OCI-LY7 (cell line): ENCODE measurements around the gene FREM3. TPM values are rescaled to one million over a fixed set of nuclear protein-coding genes. Genes with fewer than 3 reads are reported as not detected.

Source experiments
- BruUV-seq: library from RNA; stranded (reverse); fragments of 400-500 nt; replicated peaks from 2 replicates; lab custom pipeline; 2021; lab: Mats Ljungman, UMichigan
- CTCF ChIA-PET: fragments of 300-600 bp; sonication (Branson Sonifier 250); formaldehyde crosslinking; loops from one replicate; lab custom pipeline; 2022; ENCODE audit warnings: antibody characterized with exemption; ENCODE audit not compliant: unreplicated experiment; lab: Charles Lee
- POLR2A ChIA-PET: fragments of 300-600 bp; sonication (Branson Sonifier 250); formaldehyde crosslinking; loops from one replicate; lab custom pipeline; 2022; ENCODE audit warnings: antibody characterized with exemption; lab: Charles Lee
- DNase-seq: peaks from one replicate; pipeline ENCODE4 v3.0.0-alpha.2; 2015; ENCODE audit warnings: low spot score
- H2AFZ ChIP-seq: fragments of 200-600 bp; sonication (generic), shearing (Covaris generic); 2 replicates; pipeline ENCODE4 v1.6.1; 2014; ENCODE audit warnings: mild to moderate bottlenecking, antibody characterized with exemption, low read length, moderate library complexity
- H3K27ac ChIP-seq: fragments of 200-600 bp; sonication (generic); 2 replicates; pipeline ENCODE4 v1.5.1; 2014; ENCODE audit warnings: mixed run types, low read depth, mild to moderate bottlenecking, moderate library complexity, low read length, inconsistent platforms; ENCODE audit not compliant: poor library complexity, severe bottlenecking
- H3K36me3 ChIP-seq: fragments of 200-600 bp; sonication (generic); 2 replicates; pipeline ENCODE4 v1.6.1; 2014; ENCODE audit warnings: mild to moderate bottlenecking, antibody characterized with exemption, low read length, moderate library complexity, mixed read lengths; ENCODE audit not compliant: insufficient read depth
- H3K4me1 ChIP-seq: fragments of 200-600 bp; sonication (generic); 2 replicates; pipeline ENCODE4 v1.5.1; 2014; ENCODE audit warnings: mild to moderate bottlenecking, low read length; ENCODE audit not compliant: insufficient read depth, poor library complexity, severe bottlenecking
- H3K4me2 ChIP-seq: fragments of 200-600 bp; sonication (generic); 2 replicates; pipeline ENCODE4 v1.6.1; 2014; ENCODE audit warnings: mild to moderate bottlenecking, low read length
- H3K4me3 ChIP-seq: fragments of 200-600 bp; sonication (generic); 2 replicates; pipeline ENCODE4 v1.5.1; 2014; ENCODE audit warnings: mild to moderate bottlenecking, low read depth, low read length; ENCODE audit not compliant: poor library complexity, severe bottlenecking
- H3K79me2 ChIP-seq: fragments of 200-600 bp; sonication (generic); 2 replicates; pipeline ENCODE4 v1.6.1; 2016; ENCODE audit warnings: low read depth, mild to moderate bottlenecking, low read length, moderate library complexity, mixed read lengths; ENCODE audit not compliant: insufficient read depth
- H3K9me2 ChIP-seq: fragments of 200-600 bp; sonication (generic); 2 replicates; pipeline ENCODE4 v1.6.1; 2016; ENCODE audit warnings: mild to moderate bottlenecking, low read length, mixed read lengths; ENCODE audit not compliant: insufficient read depth
- H3K9me3 ChIP-seq: fragments of 200-600 bp; sonication (generic); 2 replicates; pipeline ENCODE4 v1.6.1; 2014; ENCODE audit warnings: mild to moderate bottlenecking, mixed run types, low read length, mixed read lengths
- H4K20me1 ChIP-seq: fragments of 200-600 bp; sonication (generic); 2 replicates; pipeline ENCODE4 v1.6.1; 2014; ENCODE audit warnings: mild to moderate bottlenecking, antibody characterized with exemption, low read length, moderate library complexity, mixed read lengths; ENCODE audit not compliant: insufficient read depth
- CTCF ChIP-seq: fragments of 200-600 bp; sonication (generic); conservative IDR thresholded peaks from 2 replicates; pipeline ENCODE4 v1.5.1; 2014; ENCODE audit warnings: mild to moderate bottlenecking, antibody characterized with exemption, low read length, moderate library complexity, mixed read lengths
- EZH2phosphoT487 ChIP-seq: fragments of 200-600 bp; sonication (generic); IDR thresholded peaks from 2 replicates; pipeline ENCODE4 v1.6.1; 2018; ENCODE audit warnings: low read depth, borderline replicate concordance, mild to moderate bottlenecking, mixed run types, antibody characterized with exemption, low read length, moderate library complexity, mixed read lengths
- intact Hi-C: fragments of 100-400 bp; cut with micrococcal nuclease; formaldehyde crosslinking; loops from one replicate; pipeline ENCODE4 v1.10.0; 2022; ENCODE audit not compliant: unreplicated experiment
- total RNA-seq, 2 experiments: library from RNA; depleted of rRNA in 1 of 2; stranded (reverse); fragments of >200 nt in 1 of 2; shearing (Covaris generic) in 1 of 2; gene quantifications; 2 replicates each; pipeline ENCODE4 v1.2.3, GENCODE V29; 2014 to 2022

Gene FREM3
- total RNA-seq, 2 experiments from 2014 or later = not detected

- Histone ChIP-seq H3K27ac (no peak overlapping the region), H4K20me1 (no peaks in the 10 kb centered on the region), H3K79me2 (no peaks in the 10 kb centered on the region), H3K9me3 (no peaks in the 10 kb centered on the region), H3K36me3 (no peaks in the 10 kb centered on the region), H2AFZ (no peak overlapping the region), H3K4me1 (no peaks in the 10 kb centered on the region), H3K4me3 (no peak overlapping the region), H3K9me2 (no peaks in the 10 kb centered on the region), H3K4me2 (no peak overlapping the region)
- ChIA-PET CTCF (no interaction called here), POLR2A (no interaction called here)
- no peak for TF ChIP-seq CTCF
- no peak for TF ChIP-seq EZH2phosphoT487
- DNase-seq = no peak
- intact Hi-C loops = no loop called here
- no TSS peak for BruUV-seq
Measured at GRCh38 chr4:143711543-143712154, 11.2 kb upstream of the FREM3 start.

- DNase-seq = no peak
- Histone ChIP-seq H3K9me3 (no peaks in the 10 kb centered on the region), H3K9me2 (no peaks in the 10 kb centered on the region), H3K4me2 (no peak overlapping the region), H3K4me3 (no peak overlapping the region), H3K27ac (no peak overlapping the region), H4K20me1 (no peaks in the 10 kb centered on the region), H3K79me2 (no peaks in the 10 kb centered on the region), H3K36me3 (no peaks in the 10 kb centered on the region), H2AFZ (no peak overlapping the region), H3K4me1 (no peaks in the 10 kb centered on the region)
- no peak for TF ChIP-seq EZH2phosphoT487
- no peak for TF ChIP-seq CTCF
- ChIA-PET CTCF (interaction anchor here (0.6 kb wide), 1 partner anchor 73 kb away, joined by 5 read pairs; no protein-coding TSS in a partner anchor), POLR2A (interaction anchor here (0.7 to 1.0 kb wide), 3 partner anchors 11 to 480 kb away, joined by 3 to 7 read pairs (median 5); no protein-coding TSS in a partner anchor)
- intact Hi-C loops = no loop called here
- no TSS peak for BruUV-seq
Measured at GRCh38 chr4:143701365-143701764, 890 bp upstream of the FREM3 start.

GRCh38 chr4:143700046-143700415, 444 bp downstream of the FREM3 start:
- no peak for DNase-seq

More at GRCh38 chr4:143700046-143700415, 444 bp downstream of the FREM3 start:
- Histone ChIP-seq H3K4me1 (no peaks in the 10 kb centered on the region), H3K36me3 (no peaks in the 10 kb centered on the region), H3K27ac (no peak overlapping the region), H4K20me1 (no peaks in the 10 kb centered on the region), H3K79me2 (no peaks in the 10 kb centered on the region), H3K4me2 (no peak overlapping the region), H2AFZ (no peak overlapping the region), H3K4me3 (no peak overlapping the region), H3K9me3 (no peaks in the 10 kb centered on the region), H3K9me2 (no peaks in the 10 kb centered on the region)
- CTCF ChIA-PET = no interaction called here
- BruUV-seq = no TSS peak
- TF ChIP-seq EZH2phosphoT487 (no peak), CTCF (no peak)
- intact Hi-C loops = no loop called here
- POLR2A ChIA-PET = no interaction called here
